Smooth muscle cell (in vitro differentiated cells): ENCODE measurements around the gene CDH13. TPM values are rescaled to one million over a fixed set of nuclear protein-coding genes. Genes with fewer than 3 reads are reported as not detected.

ENCODE experiments used
- DNase-seq: peaks from one replicate; lab custom pipeline; 2025; ENCODE audit not compliant: unreplicated experiment; lab: John Stamatoyannopoulos, UW
- H2AFZ ChIP-seq: fragments of 200-600 bp; sonication (generic); 2 replicates; pipeline ENCODE4 v1.6.0; 2016; ENCODE audit warnings: antibody characterized with exemption, low read depth, mild to moderate bottlenecking
- H3F3A ChIP-seq: fragments of 200-600 bp; sonication (generic); 2 replicates; pipeline ENCODE4 v1.6.0; 2017; ENCODE audit warnings: antibody characterized with exemption, low read depth
- H3K27ac ChIP-seq: fragments of 200-600 bp; sonication (generic); 2 replicates; pipeline ENCODE4 v1.5.1; 2016; ENCODE audit warnings: low read depth, mild to moderate bottlenecking
- H3K27me3 ChIP-seq: fragments of 200-600 bp; sonication (generic); 2 replicates; pipeline ENCODE4 v1.6.1; 2016; ENCODE audit warnings: low read depth, mild to moderate bottlenecking
- H3K36me3 ChIP-seq: fragments of 200-600 bp; sonication (generic); 2 replicates; pipeline ENCODE4 v1.5.1; 2016; ENCODE audit warnings: low read depth
- H3K4me1 ChIP-seq: fragments of 200-600 bp; sonication (generic); 2 replicates; pipeline ENCODE4 v1.5.1; 2016; ENCODE audit warnings: low read depth
- H3K4me2 ChIP-seq: fragments of 200-600 bp; sonication (generic); 2 replicates; pipeline ENCODE4 v1.6.0; 2016; ENCODE audit warnings: mild to moderate bottlenecking
- H3K4me3 ChIP-seq: fragments of 200-600 bp; sonication (generic); 2 replicates; pipeline ENCODE4 v1.5.1; 2016; ENCODE audit warnings: mild to moderate bottlenecking
- H3K79me2 ChIP-seq: fragments of 200-600 bp; sonication (generic); 2 replicates; pipeline ENCODE4 v1.6.0; 2016; ENCODE audit warnings: low read depth, mild to moderate bottlenecking
- H3K9ac ChIP-seq: fragments of 200-600 bp; sonication (generic); 2 replicates; pipeline ENCODE4 v1.6.0; 2016; ENCODE audit warnings: low read depth
- H3K9me3 ChIP-seq: fragments of 200-600 bp; sonication (generic); replicated peaks from 2 replicates; pipeline ENCODE4 v1.5.1; 2016; ENCODE audit warnings: low read depth
- H4K20me1 ChIP-seq: fragments of 200-600 bp; sonication (generic); 2 replicates; pipeline ENCODE4 v1.6.0; 2016; ENCODE audit warnings: low read depth
- CTCF ChIP-seq: fragments of 200-600 bp; sonication (generic); IDR thresholded peaks from 2 replicates; pipeline ENCODE4 v1.5.1; 2017; ENCODE audit warnings: borderline replicate concordance, mild to moderate bottlenecking, antibody characterized with exemption; ENCODE audit not compliant: insufficient read depth, poor library complexity, severe bottlenecking
- WGBS: methylation state at CpG from one replicate; pipeline ENCODE4 v1.1.7; 2016; ENCODE audit warnings: low lambda C conversion rate; 5-methylcytosine and 5-hydroxymethylcytosine counted together
- polyA plus RNA-seq: library from polyadenylated mRNA; unstranded; fragments of >200 nt; fragmentation: Nextera tagmentation; extraction: Ambion mirVana; gene quantifications from 2 replicates; pipeline ENCODE4 v1.2.1, GENCODE V29; 2016
- total RNA-seq: library from RNA; depleted of rRNA; stranded (reverse); fragments of >200 nt; gene quantifications from 2 replicates; pipeline ENCODE4 v1.2.3, GENCODE V29; 2014

CDH13 gene
- total and polyA plus RNA-seq, 2 experiments from 2014 or later, result 12.1 to 32.2 TPM

DNA sequence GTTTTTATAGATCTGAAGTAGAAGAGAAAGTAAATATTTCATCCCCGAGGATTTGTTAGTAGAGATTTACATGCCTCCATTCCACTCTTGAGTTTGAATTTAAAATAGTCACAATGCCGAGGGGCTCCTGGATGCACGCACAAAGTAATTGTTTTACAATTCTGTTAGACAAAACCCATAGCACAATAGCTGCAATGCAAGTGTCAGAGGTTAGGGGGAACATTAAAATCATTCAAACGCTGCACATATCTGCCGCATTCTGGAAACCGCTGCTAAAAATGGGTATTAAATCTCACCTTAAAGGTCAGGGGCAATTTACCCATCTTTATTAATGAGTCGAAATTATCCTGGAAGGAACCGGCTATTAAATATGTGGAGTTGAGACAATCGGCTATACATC is 652.5 kb downstream of the CDH13 start:
- Histone ChIP-seq H3K27ac (no peak overlapping the region), H3K36me3 (no peaks in the 10 kb centered on the region), H3K27me3 (no peaks in the 10 kb centered on the region), H3K4me3 (no peak overlapping the region), H3K79me2 (no peaks in the 10 kb centered on the region), H3K4me1 (no peaks in the 10 kb centered on the region), H3K9ac (no peak overlapping the region), H3K9me3 (no peaks in the 10 kb centered on the region), H3K4me2 (no peak overlapping the region), H4K20me1 (no peaks in the 10 kb centered on the region), H2AFZ (no peak overlapping the region), H3F3A (no peaks in the 10 kb centered on the region)
- 93% methylated on average over 9 of the region's 9 CpGs for WGBS
- DNase-seq, result no peak
- TF ChIP-seq CTCF, result no peak

DNA sequence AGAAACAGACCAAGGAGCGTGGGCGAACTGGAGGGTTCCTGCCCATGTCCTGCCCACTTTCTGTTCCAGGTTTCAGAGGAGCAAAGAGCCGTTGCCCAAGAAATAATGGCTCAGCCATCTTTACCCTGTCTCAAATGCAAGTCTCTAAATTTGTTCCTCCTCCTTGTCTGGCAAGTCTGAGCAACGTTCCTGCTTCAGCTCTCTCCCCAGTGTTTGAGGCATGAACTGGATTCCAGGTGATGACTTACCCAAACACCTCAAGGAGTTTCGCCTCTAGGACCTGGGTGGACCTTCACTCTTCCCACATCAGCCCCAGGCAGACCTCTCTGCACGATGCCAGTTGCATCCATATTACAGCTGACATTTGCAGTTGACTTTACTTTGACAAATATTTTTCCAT is 659.2 kb downstream of the CDH13 start:
- peaks cover 3% of the 10 kb centered on the region for H3K27me3 ChIP-seq
- H3F3A ChIP-seq, result no peaks in the 10 kb centered on the region
- no peak for TF ChIP-seq CTCF
- H3K4me2 ChIP-seq, result no peak overlapping the region
- no peak for DNase-seq
- no peaks in the 10 kb centered on the region for H3K4me1 ChIP-seq
- WGBS, result 89% methylated on average over 6 of the region's 6 CpGs
- no peaks in the 10 kb centered on the region for H3K36me3 ChIP-seq
- H3K9me3 ChIP-seq, result no peaks in the 10 kb centered on the region
- no peak overlapping the region for H3K4me3 ChIP-seq
- no peaks in the 10 kb centered on the region for H3K79me2 ChIP-seq
- H2AFZ ChIP-seq, result no peak overlapping the region
- no peaks in the 10 kb centered on the region for H4K20me1 ChIP-seq
- H3K9ac ChIP-seq, result no peak overlapping the region
- H3K27ac ChIP-seq, result no peak overlapping the region

DNA sequence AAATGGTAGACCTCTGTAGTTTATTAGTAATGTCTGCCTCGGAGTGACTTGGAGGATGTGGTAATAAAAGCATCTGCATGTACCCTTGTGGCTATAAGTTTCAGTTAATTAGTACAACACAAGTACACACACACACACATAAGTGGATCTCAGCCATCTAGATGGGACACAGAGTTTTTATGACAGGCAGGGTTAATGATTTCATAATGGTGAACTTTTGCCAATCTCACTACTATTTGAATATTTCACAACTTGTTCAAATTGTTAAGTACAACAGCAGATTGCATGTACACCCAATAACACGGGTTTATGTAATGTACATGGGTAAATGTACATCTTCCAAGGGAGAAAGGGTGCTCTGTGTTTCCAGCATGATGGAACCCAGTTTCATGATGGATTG is 669.7 kb downstream of the CDH13 start:
- no peaks in the 10 kb centered on the region for H4K20me1 ChIP-seq
- no peaks in the 10 kb centered on the region for H3K36me3 ChIP-seq
- no peaks in the 10 kb centered on the region for H3F3A ChIP-seq
- no peaks in the 10 kb centered on the region for H3K9me3 ChIP-seq
- no peak overlapping the region for H2AFZ ChIP-seq
- H3K27ac ChIP-seq, result no peak overlapping the region
- H3K9ac ChIP-seq, result no peak overlapping the region
- no peak for DNase-seq
- WGBS, result 84% methylated on average over 2 of the region's 2 CpGs
- H3K79me2 ChIP-seq, result no peaks in the 10 kb centered on the region
- no peaks in the 10 kb centered on the region for H3K4me1 ChIP-seq
- H3K4me2 ChIP-seq, result no peak overlapping the region
- H3K4me3 ChIP-seq, result no peak overlapping the region
- H3K27me3 ChIP-seq, result no peaks in the 10 kb centered on the region
- no peak for TF ChIP-seq CTCF

- Histone ChIP-seq H3K4me1 (no peaks in the 10 kb centered on the region), H2AFZ (no peak overlapping the region), H3K79me2 (no peaks in the 10 kb centered on the region), H3K4me3 (no peak overlapping the region), H4K20me1 (no peaks in the 10 kb centered on the region), H3K36me3 (no peaks in the 10 kb centered on the region), H3F3A (no peaks in the 10 kb centered on the region), H3K9me3 (no peaks in the 10 kb centered on the region), H3K27me3 (no peaks in the 10 kb centered on the region), H3K27ac (no peak overlapping the region), H3K4me2 (no peak overlapping the region), H3K9ac (no peak overlapping the region)
- DNase-seq, result no peak
- no peak for TF ChIP-seq CTCF
Observed at GRCh38 chr16:83298541-83298940, 671.8 kb downstream of the CDH13 start.
